T-helper 17 cell (primary cell): ENCODE results near the gene NUB1. TPM values are rescaled to one million over a fixed set of nuclear protein-coding genes. Genes with fewer than 3 reads are reported as not detected.
A peak's percentile ranks its signal among the peaks of the same experiment; 100 is the strongest.
"Not testable (repeated sequence)": the region's sequence is repeated elsewhere in the genome, so short reads cannot be mapped to it uniquely, and the experiment has no call there.

ENCODE experiments used
- ATAC-seq: fragments of 150-1000 bp; cut with Tn5 transposase; 2 replicates; pipeline ENCODE4 v1.10.0; 2021; ENCODE audit warnings: mild to moderate bottlenecking, moderate library complexity
- DNase-seq, 3 donors: peaks; one replicate each; pipeline versions ENCODE4 v3.0.0 to v3.0.0-alpha.2; 2020 to 2021
- H3K9me3 ChIP-seq: one replicate; pipeline ENCODE4 v1.7.0; 2013; ENCODE audit warnings: low read length, mild to moderate bottlenecking; ENCODE audit not compliant: control insufficient read depth, poor library complexity, severe bottlenecking
- H3K27ac Mint-ChIP-seq: one replicate; pipeline ENCODE4 v1.8.0; 2022; ENCODE audit warnings: mild to moderate bottlenecking, moderate library complexity, mixed read lengths
- H3K27me3 Mint-ChIP-seq: one replicate; pipeline ENCODE4 v1.8.0; 2022; ENCODE audit warnings: mixed read lengths
- H3K36me3 Mint-ChIP-seq: one replicate; pipeline ENCODE4 v1.8.0; 2022; ENCODE audit warnings: low read depth, mixed read lengths
- H3K4me1 Mint-ChIP-seq: one replicate; pipeline ENCODE4 v1.8.0; 2022; ENCODE audit warnings: mild to moderate bottlenecking, mixed read lengths
- H3K4me3 Mint-ChIP-seq: one replicate; pipeline ENCODE4 v1.8.0; 2022; ENCODE audit warnings: mild to moderate bottlenecking, moderate library complexity, mixed read lengths
- total RNA-seq, 4 donors: library from RNA in 2 of 4; stranded (reverse) in 2 of 4; gene quantifications; one replicate each; pipeline ENCODE4 v1.2.3 and lab custom pipeline; 2022 to 2026

The NUB1 gene
- 10 to 100 TPM; 71.9 to 87.2 TPM for total RNA-seq
- 101 to 161 reads per million in 2 donors for total RNA-seq (lab: John Stamatoyannopoulos, UW)

- Mint-ChIP-seq H3K36me3 (peaks cover 2% of the 10 kb centered on the region), H3K4me3 (peak within 1 kb of the TSS; percentile 80), H3K27ac (peak within 1 kb of the TSS; percentile 77), H3K27me3 (no peaks in the 10 kb centered on the region), H3K4me1 (peaks cover 11% of the 10 kb centered on the region)
- H3K9me3 ChIP-seq, result no peaks in the 10 kb centered on the region
- ATAC-seq (peak; percentile 91), DNase-seq (peak; percentile 85 to 94 (median 93))
Measured at GRCh38 chr7:151341357-151342101, at the start of gene NUB1. Gene NUB1, plus strand, starts transcription at chr7:151341812. Its CDS starts 3,538 bp downstream, at chr7:151345350.

- H3K4me3 Mint-ChIP-seq, result no peak overlapping the region
- peaks cover 14% of the 10 kb centered on the region for H3K27me3 Mint-ChIP-seq
- ATAC-seq, result no peak
- H3K36me3 Mint-ChIP-seq, result no peaks in the 10 kb centered on the region
- no peaks in the 10 kb centered on the region for H3K9me3 ChIP-seq
- no peak for DNase-seq
- H3K4me1 Mint-ChIP-seq, result no peaks in the 10 kb centered on the region
- H3K27ac Mint-ChIP-seq, result no peak overlapping the region
Measured at GRCh38 chr7:151292850-151293249, 48.8 kb upstream of the NUB1 start.

GRCh38 chr7:151296202-151296992, 45.2 kb upstream of the NUB1 start:
- no peaks in the 10 kb centered on the region for H3K9me3 ChIP-seq
- DNase-seq (no peak), ATAC-seq (no peak)
- Mint-ChIP-seq H3K4me1 (no peaks in the 10 kb centered on the region), H3K4me3 (no peak overlapping the region), H3K27me3 (peaks cover 27% of the 10 kb centered on the region), H3K27ac (no peak overlapping the region), H3K36me3 (no peaks in the 10 kb centered on the region)

- peaks cover 39% of the 10 kb centered on the region for H3K27me3 Mint-ChIP-seq
- DNase-seq (no peak), ATAC-seq (no peak)
- H3K9me3 ChIP-seq, result no peaks in the 10 kb centered on the region
- no peaks in the 10 kb centered on the region for H3K36me3 Mint-ChIP-seq
- H3K4me1 Mint-ChIP-seq, result peaks cover 3% of the 10 kb centered on the region
- H3K4me3 Mint-ChIP-seq, result no peak overlapping the region
- no peak overlapping the region for H3K27ac Mint-ChIP-seq
Measured at GRCh38 chr7:151298765-151299164, 42.8 kb upstream of the NUB1 start.

GRCh38 chr7:151299530-151299929, 42.1 kb upstream of the NUB1 start:
- no peak for DNase-seq
- Mint-ChIP-seq H3K27me3 (peaks cover 36% of the 10 kb centered on the region), H3K4me3 (no peak overlapping the region), H3K27ac (no peak overlapping the region), H3K36me3 (no peaks in the 10 kb centered on the region), H3K4me1 (peaks cover 6% of the 10 kb centered on the region)
- no peaks in the 10 kb centered on the region for H3K9me3 ChIP-seq
- ATAC-seq, result no peak

GRCh38 chr7:151299940-151300645, 41.5 kb upstream of the NUB1 start:
- H3K27ac Mint-ChIP-seq, result no peak overlapping the region

GRCh38 chr7:151301471-151302462, 39.8 kb upstream of the NUB1 start:
- Mint-ChIP-seq H3K4me1 (peaks cover 10% of the 10 kb centered on the region), H3K36me3 (no peaks in the 10 kb centered on the region), H3K27me3 (peaks cover 57% of the 10 kb centered on the region), H3K4me3 (no peak overlapping the region), H3K27ac (no peak overlapping the region)
- DNase-seq (no peak), ATAC-seq (no peak)
- no peaks in the 10 kb centered on the region for H3K9me3 ChIP-seq

More at GRCh38 chr7:151299940-151300645, 41.5 kb upstream of the NUB1 start:
- Mint-ChIP-seq H3K4me3 (no peak overlapping the region), H3K4me1 (peaks cover 8% of the 10 kb centered on the region), H3K36me3 (no peaks in the 10 kb centered on the region), H3K27me3 (peaks cover 40% of the 10 kb centered on the region)
- no peak for ATAC-seq
- DNase-seq, result no peak
- no peaks in the 10 kb centered on the region for H3K9me3 ChIP-seq

- H3K4me1 Mint-ChIP-seq, H3K27ac Mint-ChIP-seq, DNase-seq, ATAC-seq, H3K36me3 Mint-ChIP-seq, H3K9me3 ChIP-seq: not testable (repeated sequence)
- Mint-ChIP-seq H3K4me3 (peak overlapping the region; percentile 43), H3K27me3 (peaks cover 54% of the 10 kb centered on the region)
Measured at GRCh38 chr7:151304251-151304650, 37.4 kb upstream of the NUB1 start.

GRCh38 chr7:151304856-151305255, 36.8 kb upstream of the NUB1 start:
- ATAC-seq (no peak), DNase-seq (no peak)
- H3K9me3 ChIP-seq, result no peaks in the 10 kb centered on the region
- Mint-ChIP-seq H3K4me1 (peaks cover 10% of the 10 kb centered on the region), H3K36me3 (no peaks in the 10 kb centered on the region), H3K27me3 (peaks cover 48% of the 10 kb centered on the region), H3K4me3 (peak overlapping the region; percentile 69), H3K27ac (no peak overlapping the region)

- H3K4me3 Mint-ChIP-seq, result no peak overlapping the region
- no peaks in the 10 kb centered on the region for H3K36me3 Mint-ChIP-seq
- peaks cover 10% of the 10 kb centered on the region for H3K4me1 Mint-ChIP-seq
- H3K27ac Mint-ChIP-seq, result no peak overlapping the region
- H3K27me3 Mint-ChIP-seq, result peaks cover 47% of the 10 kb centered on the region
- no peak for DNase-seq
- no peaks in the 10 kb centered on the region for H3K9me3 ChIP-seq
- no peak for ATAC-seq
Measured at GRCh38 chr7:151306374-151306773, 35.2 kb upstream of the NUB1 start.

GRCh38 chr7:151306860-151307259, 34.8 kb upstream of the NUB1 start:
- H3K4me3 Mint-ChIP-seq, result no peak overlapping the region
- DNase-seq (no peak), ATAC-seq (no peak)
- H3K36me3 Mint-ChIP-seq, result no peaks in the 10 kb centered on the region
- H3K4me1 Mint-ChIP-seq, result peaks cover 10% of the 10 kb centered on the region
- H3K27me3 Mint-ChIP-seq, result peaks cover 42% of the 10 kb centered on the region
- no peaks in the 10 kb centered on the region for H3K9me3 ChIP-seq
- H3K27ac Mint-ChIP-seq, result no peak overlapping the region

GRCh38 chr7:151307536-151307935, 34.1 kb upstream of the NUB1 start:
- Mint-ChIP-seq H3K27ac (no peak overlapping the region), H3K4me3 (no peak overlapping the region), H3K36me3 (no peaks in the 10 kb centered on the region), H3K27me3 (peaks cover 38% of the 10 kb centered on the region), H3K4me1 (peaks cover 10% of the 10 kb centered on the region)
- H3K9me3 ChIP-seq, result no peaks in the 10 kb centered on the region
- no peak for ATAC-seq
- no peak for DNase-seq
